MM.1S (cell line): Measurements from ENCODE around the gene ELOF1.
A peak's percentile ranks its signal among the peaks of the same experiment; 100 is the strongest.

ENCODE experiments used
- DNase-seq: peaks from one replicate; pipeline ENCODE4 v3.0.0-alpha.2; 2015
- H2AFZ ChIP-seq: fragments of 300-600 bp; sonication (generic); 2 replicates; pipeline ENCODE4 v1.6.0; 2016; ENCODE audit warnings: antibody characterized with exemption, low read length
- H3F3A ChIP-seq: fragments of 300-600 bp; sonication (generic); 2 replicates; pipeline ENCODE4 v1.6.1; 2016; ENCODE audit warnings: mild to moderate bottlenecking, antibody characterized with exemption, low read length, moderate library complexity, mixed read lengths; ENCODE audit not compliant: insufficient read depth
- H3K27ac ChIP-seq: fragments of 300-600 bp; sonication (generic); 2 replicates; pipeline ENCODE4 v1.5.1; 2016; ENCODE audit warnings: mild to moderate bottlenecking, low read length
- H3K27me3 ChIP-seq: fragments of 300-600 bp; sonication (generic); replicated peaks from 2 replicates; pipeline ENCODE4 v1.6.0; 2016; ENCODE audit warnings: low read length; ENCODE audit not compliant: insufficient read depth
- H3K36me3 ChIP-seq: fragments of 300-600 bp; sonication (generic); replicated peaks from 2 replicates; pipeline ENCODE4 v1.6.1; 2016; ENCODE audit warnings: mild to moderate bottlenecking, low read length, mixed read lengths; ENCODE audit not compliant: insufficient read depth
- H3K4me1 ChIP-seq: fragments of 300-600 bp; sonication (generic); 2 replicates; pipeline ENCODE4 v1.6.1; 2016; ENCODE audit warnings: low read length, mixed read lengths
- H3K4me2 ChIP-seq: fragments of 300-600 bp; sonication (generic); 2 replicates; pipeline ENCODE4 v1.6.0; 2016; ENCODE audit warnings: low read depth, low read length
- H3K4me3 ChIP-seq: fragments of 300-600 bp; sonication (generic); 2 replicates; pipeline ENCODE4 v1.5.1; 2016; ENCODE audit warnings: low read length, mixed read lengths
- H3K79me2 ChIP-seq: fragments of 300-600 bp; sonication (generic); 2 replicates; pipeline ENCODE4 v1.6.1; 2016; ENCODE audit warnings: mixed run types, low read length, mixed read lengths
- H3K9ac ChIP-seq: fragments of 300-600 bp; sonication (generic); 2 replicates; pipeline ENCODE4 v1.6.1; 2016; ENCODE audit warnings: low read length, mixed read lengths
- H3K9me2 ChIP-seq: fragments of 300-600 bp; sonication (generic); replicated peaks from 2 replicates; pipeline ENCODE4 v1.6.1; 2016; ENCODE audit warnings: mild to moderate bottlenecking, low read length, mixed read lengths; ENCODE audit not compliant: insufficient read depth
- H3K9me3 ChIP-seq: fragments of 300-600 bp; sonication (generic); replicated peaks from 2 replicates; pipeline ENCODE4 v1.6.1; 2016; ENCODE audit warnings: mild to moderate bottlenecking, low read length, mixed read lengths; ENCODE audit not compliant: insufficient read depth
- H4K20me1 ChIP-seq: fragments of 300-600 bp; sonication (generic); 2 replicates; pipeline ENCODE4 v1.6.1; 2016; ENCODE audit warnings: mild to moderate bottlenecking, low read length, moderate library complexity, mixed read lengths; ENCODE audit not compliant: insufficient read depth
- CTCF ChIP-seq: fragments of 300-600 bp; sonication (generic); IDR thresholded peaks from 2 replicates; pipeline ENCODE4 v1.5.1; 2016; ENCODE audit warnings: antibody characterized with exemption, low read length, mixed read lengths
- EZH2 ChIP-seq: fragments of 300-600 bp; sonication (generic); optimal IDR thresholded peaks from 2 replicates; pipeline ENCODE3; 2017; ENCODE audit warnings: low read depth, mild to moderate bottlenecking, antibody characterized with exemption, low read length, mixed read lengths
- EZH2phosphoT487 ChIP-seq: fragments of 300-600 bp; sonication (generic); IDR thresholded peaks from 2 replicates; pipeline ENCODE4 v1.6.1; 2018; ENCODE audit warnings: antibody characterized with exemption, low read length

ELOF1 gene

GRCh38 chr19:11505504-11506100 is 53.4 kb downstream of the ELOF1 start, which contains the start of gene ZNF653:
Gene ZNF653 (minus strand): TSS chr19:11505839. CDS start chr19:11505786, 53 bp downstream.
- no peaks in the 10 kb centered on the region for H3K4me1 ChIP-seq
- TF ChIP-seq EZH2phosphoT487 (no peak), CTCF (no peak), EZH2 (no peak)
- peak within 1 kb of the TSS; percentile 74; the same call in 1 of the 2 replicates for H3K27ac ChIP-seq
- peak within 1 kb of the TSS; percentile 69 for H3K4me3 ChIP-seq
- no peaks in the 10 kb centered on the region for H3K9me3 ChIP-seq
- H4K20me1 ChIP-seq: no peaks in the 10 kb centered on the region
- peak within 1 kb of the TSS; percentile 90 for H3K9ac ChIP-seq
- peaks cover 14% of the 10 kb centered on the region for H3K79me2 ChIP-seq
- no peaks in the 10 kb centered on the region for H3K9me2 ChIP-seq
- H2AFZ ChIP-seq: peak within 1 kb of the TSS; percentile 76
- H3F3A ChIP-seq: 0 out of 2 replicates have a peak, but pooled peaks cover 5% of the 10 kb centered on the region
- H3K27me3 ChIP-seq: no peaks in the 10 kb centered on the region
- H3K4me2 ChIP-seq: peak within 1 kb of the TSS; percentile 100
- peak; percentile 96 for DNase-seq
- no peaks in the 10 kb centered on the region for H3K36me3 ChIP-seq

GRCh38 chr19:11505032-11505503 is 54.0 kb downstream of the ELOF1 start:
- TF ChIP-seq CTCF (no peak), EZH2 (no peak), EZH2phosphoT487 (no peak)
- Histone ChIP-seq H4K20me1 (no peaks in the 10 kb centered on the region), H2AFZ (peak overlapping the region; percentile 76), H3K9ac (peak overlapping the region; percentile 90), H3K4me3 (peak overlapping the region; percentile 69), H3F3A (0 out of 2 replicates have a peak, but pooled peaks cover 5% of the 10 kb centered on the region), H3K9me2 (no peaks in the 10 kb centered on the region), H3K4me1 (no peaks in the 10 kb centered on the region), H3K27me3 (no peaks in the 10 kb centered on the region), H3K9me3 (no peaks in the 10 kb centered on the region), H3K79me2 (peaks cover 14% of the 10 kb centered on the region), H3K4me2 (peak overlapping the region; percentile 100), H3K36me3 (no peaks in the 10 kb centered on the region), H3K27ac (peak overlapping the region; percentile 74; the same call in 1 of the 2 replicates)
- peak; percentile 96 for DNase-seq

GRCh38 chr19:11504502-11505031 is 54.5 kb downstream of the ELOF1 start:
- H3K4me3 ChIP-seq: peak overlapping the region; percentile 69
- H3K36me3 ChIP-seq: no peaks in the 10 kb centered on the region
- TF ChIP-seq EZH2phosphoT487: no peak
- TF ChIP-seq CTCF: no peak
- H4K20me1 ChIP-seq: no peaks in the 10 kb centered on the region
- H3K4me2 ChIP-seq: peak overlapping the region; percentile 100
- no peaks in the 10 kb centered on the region for H3K9me3 ChIP-seq
- peak; percentile 15 for DNase-seq
- H3K4me1 ChIP-seq: no peaks in the 10 kb centered on the region
- peaks cover 14% of the 10 kb centered on the region for H3K79me2 ChIP-seq
- peak overlapping the region; percentile 2; the same call in 1 of the 2 replicates for H3K27ac ChIP-seq
- no peaks in the 10 kb centered on the region for H3K27me3 ChIP-seq
- no peaks in the 10 kb centered on the region for H3K9me2 ChIP-seq
- H3K9ac ChIP-seq: peak overlapping the region; percentile 90; the same call in 1 of the 2 replicates
- peak overlapping the region; percentile 56 for H2AFZ ChIP-seq
- H3F3A ChIP-seq: 0 out of 2 replicates have a peak, but pooled peaks cover 5% of the 10 kb centered on the region
